HG03103 (cell line): Measurements from ENCODE around the gene GSE1.

Experiments used
- ATAC-seq: cut with Tn5 transposase; IDR thresholded peaks from one replicate; pipeline ENCODE4 v1.9.1; 2021; ENCODE audit warnings: low read depth; ENCODE audit not compliant: unreplicated experiment

GSE1 gene

GRCh38 chr16:85716022-85716679 lies 103.0 kb downstream of the GSE1 start:
- no peak for ATAC-seq

- ATAC-seq, result no peak
Measured at GRCh38 chr16:85716680-85717038, 103.5 kb downstream of the GSE1 start.

- no peak for ATAC-seq
Measured at GRCh38 chr16:85717393-85718152, 104.5 kb downstream of the GSE1 start.

- no peak for ATAC-seq
Measured at GRCh38 chr16:85718153-85718477, 105.0 kb downstream of the GSE1 start.

GRCh38 chr16:85718682-85719081 lies 105.6 kb downstream of the GSE1 start:
- no peak for ATAC-seq

- no peak for ATAC-seq
Measured at GRCh38 chr16:85719605-85720301, 106.6 kb downstream of the GSE1 start.

- no peak for ATAC-seq
Measured at GRCh38 chr16:85720302-85720637, 107.1 kb downstream of the GSE1 start.

GRCh38 chr16:85722128-85722893 lies 109.2 kb downstream of the GSE1 start:
- ATAC-seq, result no peak

GRCh38 chr16:85724126-85724879 lies 111.2 kb downstream of the GSE1 start:
- no peak for ATAC-seq

GRCh38 chr16:85724936-85725335 lies 111.8 kb downstream of the GSE1 start:
- ATAC-seq, result no peak
